ENCODE measurements around the gene FBXL2.

GRCh38 chr3:33380653-33381052 is 103.4 kb downstream of the FBXL2 start:
- TF ChIP-seq EZH2 (IDR thresholded peaks at IDR 0.05; ENCODE audit: low read depth, low read length, severe bottlenecking), result no peak
- no peak for TF ChIP-seq SIX5 (IDR thresholded peaks at IDR 0.05; ENCODE audit: low read depth, low read length)
- 0 out of 2 replicates have a peak, but pooled peaks have one; percentile 20 for TF ChIP-seq POLR2AphosphoS5 (IDR thresholded peaks at IDR 0.05; ENCODE audit: low read depth, low read length)
- no peak for TF ChIP-seq SP2 (IDR thresholded peaks at IDR 0.05; ENCODE audit: low read length)
- TF ChIP-seq CTCF (IDR thresholded peaks at IDR 0.05; ENCODE audit: control extremely low read depth in 1 of 3, insufficient read depth in 1 of 3, low read depth in 1 of 3, low read length in 3 of 3), result no peak
- TF ChIP-seq MAX (IDR thresholded peaks at IDR 0.05), result no peak
- TF ChIP-seq CEBPB (IDR thresholded peaks at IDR 0.05; ENCODE audit: low read depth, low read length), result no peak
- TF ChIP-seq POLR2A (IDR thresholded peaks at IDR 0.05; ENCODE audit: control extremely low read depth in 1 of 2, low read depth in 2 of 2, low read length in 2 of 2), result no peak
- no peak for TF ChIP-seq TEAD4 (IDR thresholded peaks at IDR 0.05; ENCODE audit: low read depth, low read length)
- TF ChIP-seq CHD1 (IDR thresholded peaks at IDR 0.05; ENCODE audit: low read depth, low read length), result no peak
- no peak for TF ChIP-seq JUND (IDR thresholded peaks at IDR 0.05; ENCODE audit: low read length)
- TF ChIP-seq SIN3A (conservative IDR thresholded peaks at IDR 0.05 in 1 of 2, IDR thresholded peaks at IDR 0.05 in 1 of 2; ENCODE audit: low read depth in 1 of 2, low read length in 2 of 2), result no peak

Data from H1 (cell line).